Measurements from ENCODE around the gene SLC6A19.
A peak's percentile ranks its signal among the peaks of the same experiment; 100 is the strongest.
"Not testable (repeated sequence)": the region's sequence is repeated elsewhere in the genome, so short reads cannot be mapped to it uniquely, and the experiment has no call there.

Gene SLC6A19

GRCh38 chr5:1227667-1228066, 26.3 kb downstream of the SLC6A19 start:
- no peak overlapping the region for H3K4me3 ChIP-seq (ENCODE audit: severe bottlenecking)
- DNase-seq (ENCODE audit: low spot score) (no peak), ATAC-seq (ENCODE audit: low read depth) (peak; percentile 66)
- H3K4me1 ChIP-seq (ENCODE audit: insufficient read depth, poor library complexity, severe bottlenecking), result peaks cover 7% of the 10 kb centered on the region
- H3K27ac ChIP-seq (ENCODE audit: poor library complexity, severe bottlenecking), result no peak overlapping the region
- H3K36me3 ChIP-seq (ENCODE audit: low read depth), result no peaks in the 10 kb centered on the region
- H3K9me3 ChIP-seq (ENCODE audit: severe bottlenecking), result no peaks in the 10 kb centered on the region
- H3K27me3 ChIP-seq (ENCODE audit: insufficient read depth, poor library complexity, severe bottlenecking), result peaks cover 46% of the 10 kb centered on the region
- TF ChIP-seq CTCF (IDR thresholded peaks at IDR 0.05; ENCODE audit: poor library complexity, severe bottlenecking), result no peak

DNA sequence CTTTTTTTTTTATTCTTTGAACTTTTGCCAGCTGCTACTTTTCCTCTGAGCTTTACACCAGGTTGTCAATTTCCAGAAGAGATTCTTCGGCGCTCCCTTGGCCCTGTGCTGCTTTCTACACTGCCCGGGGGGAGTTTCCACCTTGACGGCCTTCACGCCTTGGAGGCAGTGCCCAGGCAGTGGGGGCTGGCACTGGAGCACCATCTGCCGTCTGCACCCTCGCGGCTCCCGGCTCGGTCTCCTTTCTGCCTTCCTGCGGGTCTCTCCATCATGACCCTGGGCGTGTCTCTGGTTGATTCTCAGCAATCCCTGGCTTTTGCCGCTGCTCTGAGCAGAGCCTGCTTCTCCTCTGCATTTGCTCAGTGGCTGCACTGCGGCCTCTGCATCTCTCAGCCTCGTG, 26.7 kb downstream of the SLC6A19 start:
- Histone ChIP-seq H3K27ac (ENCODE audit: poor library complexity, severe bottlenecking) (no peak overlapping the region), H3K4me1 (ENCODE audit: insufficient read depth, poor library complexity, severe bottlenecking) (peaks cover 7% of the 10 kb centered on the region), H3K36me3 (ENCODE audit: low read depth) (no peaks in the 10 kb centered on the region), H3K27me3 (ENCODE audit: insufficient read depth, poor library complexity, severe bottlenecking) (peaks cover 46% of the 10 kb centered on the region), H3K9me3 (ENCODE audit: severe bottlenecking) (no peaks in the 10 kb centered on the region), H3K4me3 (ENCODE audit: severe bottlenecking) (no peak overlapping the region)
- ATAC-seq (ENCODE audit: low read depth) (peak; percentile 18; the same call in 2 of the 3 replicates), DNase-seq (ENCODE audit: low spot score) (no peak)
- TF ChIP-seq CTCF (IDR thresholded peaks at IDR 0.05; ENCODE audit: poor library complexity, severe bottlenecking), result no peak

DNA sequence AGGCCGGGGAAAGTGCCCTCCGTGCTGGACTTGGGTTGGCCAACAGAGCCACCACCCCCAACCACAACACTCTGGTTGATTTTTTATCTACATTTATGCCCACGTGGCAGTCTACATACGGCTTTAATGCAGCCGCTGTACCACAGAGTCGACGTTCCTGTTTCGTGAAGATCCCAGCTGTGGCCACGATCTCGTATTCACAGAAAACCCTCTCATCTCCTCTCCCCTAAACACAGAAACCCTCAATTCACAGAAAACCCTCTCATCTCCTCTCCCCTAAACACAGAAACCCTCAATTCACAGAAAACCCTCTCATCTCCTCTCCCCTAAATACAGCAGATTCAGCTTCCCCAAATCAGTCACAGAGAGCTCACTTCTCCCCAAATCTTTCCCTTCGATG, 27.6 kb downstream of the SLC6A19 start:
- H3K27me3 ChIP-seq (ENCODE audit: insufficient read depth, poor library complexity, severe bottlenecking), result peaks cover 44% of the 10 kb centered on the region
- not testable (repeated sequence) for H3K36me3 ChIP-seq (ENCODE audit: low read depth); ATAC-seq (ENCODE audit: low read depth); H3K4me1 ChIP-seq (ENCODE audit: insufficient read depth, poor library complexity, severe bottlenecking); H3K27ac ChIP-seq (ENCODE audit: poor library complexity, severe bottlenecking); H3K9me3 ChIP-seq (ENCODE audit: severe bottlenecking); H3K4me3 ChIP-seq (ENCODE audit: severe bottlenecking); DNase-seq (ENCODE audit: low spot score)

DNA sequence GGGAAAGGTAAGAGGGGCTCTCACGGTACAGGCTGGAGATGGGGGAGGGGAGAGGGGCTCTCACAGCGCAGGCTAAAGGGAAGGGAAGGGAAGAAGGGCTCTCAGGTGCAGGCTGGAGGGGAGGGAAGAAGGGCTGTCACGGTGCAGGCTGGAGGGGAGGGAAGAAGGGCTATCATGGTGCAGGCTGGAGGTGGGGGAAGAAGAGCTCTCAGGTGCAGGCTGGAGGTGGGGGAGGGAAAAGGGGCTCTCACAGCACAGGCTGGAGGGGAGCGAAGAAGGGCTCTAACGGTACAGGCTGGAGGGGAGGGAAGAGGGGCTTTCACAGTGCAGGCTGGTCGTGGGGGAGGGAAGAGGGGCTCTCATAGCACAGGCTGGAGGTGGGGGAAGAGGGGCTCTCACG, 28.4 kb downstream of the SLC6A19 start:
- Histone ChIP-seq H3K36me3 (ENCODE audit: low read depth) (no peaks in the 10 kb centered on the region), H3K4me1 (ENCODE audit: insufficient read depth, poor library complexity, severe bottlenecking) (peaks cover 7% of the 10 kb centered on the region), H3K27me3 (ENCODE audit: insufficient read depth, poor library complexity, severe bottlenecking) (peaks cover 36% of the 10 kb centered on the region), H3K4me3 (ENCODE audit: severe bottlenecking) (no peak overlapping the region), H3K9me3 (ENCODE audit: severe bottlenecking) (no peaks in the 10 kb centered on the region), H3K27ac (ENCODE audit: poor library complexity, severe bottlenecking) (no peak overlapping the region)
- TF ChIP-seq CTCF (IDR thresholded peaks at IDR 0.05; ENCODE audit: poor library complexity, severe bottlenecking), result no peak
- ATAC-seq (ENCODE audit: low read depth), result no peak
- DNase-seq (ENCODE audit: low spot score), result no peak

GRCh38 chr5:1230551-1230950, 29.2 kb downstream of the SLC6A19 start:
- H3K4me3 ChIP-seq (ENCODE audit: severe bottlenecking), result no peak overlapping the region
- peaks cover 7% of the 10 kb centered on the region for H3K4me1 ChIP-seq (ENCODE audit: insufficient read depth, poor library complexity, severe bottlenecking)
- ATAC-seq (ENCODE audit: low read depth) (no peak), DNase-seq (ENCODE audit: low spot score) (no peak)
- H3K27ac ChIP-seq (ENCODE audit: poor library complexity, severe bottlenecking), result no peak overlapping the region
- H3K9me3 ChIP-seq (ENCODE audit: severe bottlenecking), result peaks cover 7% of the 10 kb centered on the region
- peaks cover 31% of the 10 kb centered on the region for H3K27me3 ChIP-seq (ENCODE audit: insufficient read depth, poor library complexity, severe bottlenecking)
- TF ChIP-seq CTCF (IDR thresholded peaks at IDR 0.05; ENCODE audit: poor library complexity, severe bottlenecking), result no peak
- no peaks in the 10 kb centered on the region for H3K36me3 ChIP-seq (ENCODE audit: low read depth)

Data from RWPE2 (cell line).